Osteoblast (primary cell): ENCODE data around the gene SOX11. TPM values are rescaled to one million over a fixed set of nuclear protein-coding genes. Genes with fewer than 3 reads are reported as not detected.
"Not testable (repeated sequence)": the region's sequence is repeated elsewhere in the genome, so short reads cannot be mapped to it uniquely, and the experiment has no call there.

Experiments
- DNase-seq: peaks from one replicate; pipeline ENCODE4 v3.0.0; 2011; ENCODE audit warnings: low spot score, mixed read lengths; ENCODE audit not compliant: insufficient read length; ENCODE audit errors: missing footprints
- H2AFZ ChIP-seq: 2 replicates; pipeline ENCODE4 v1.6.0; 2011; ENCODE audit warnings: mild to moderate bottlenecking, low read length
- H3K27ac ChIP-seq: 2 replicates; pipeline ENCODE4 v1.5.1; 2011; ENCODE audit warnings: mild to moderate bottlenecking, low read depth, low read length, moderate library complexity
- H3K27me3 ChIP-seq: 2 replicates; pipeline ENCODE4 v1.6.0; 2012; ENCODE audit warnings: mild to moderate bottlenecking, control low read depth, inconsistent platforms, low read length, moderate library complexity; ENCODE audit not compliant: insufficient read depth
- H3K36me3 ChIP-seq: 2 replicates; pipeline ENCODE4 v1.5.1; 2011; ENCODE audit warnings: mild to moderate bottlenecking, low read length, control low read depth, moderate library complexity; ENCODE audit not compliant: insufficient read depth
- H3K4me1 ChIP-seq: 2 replicates; pipeline ENCODE4 v1.5.1; 2011; ENCODE audit warnings: mild to moderate bottlenecking, low read length, control low read depth, moderate library complexity; ENCODE audit not compliant: insufficient read depth
- H3K4me2 ChIP-seq: 2 replicates; pipeline ENCODE4 v1.6.0; 2011; ENCODE audit warnings: mild to moderate bottlenecking, low read length; ENCODE audit not compliant: insufficient read depth
- H3K4me3 ChIP-seq: fragments of 200-600 bp; sonication (generic); 3 replicates; pipeline ENCODE4 v1.5.1; 2012; ENCODE audit warnings: mild to moderate bottlenecking, low read length, inconsistent platforms; ENCODE audit not compliant: insufficient read depth
- H3K79me2 ChIP-seq: 2 replicates; pipeline ENCODE4 v1.6.0; 2012; ENCODE audit warnings: mild to moderate bottlenecking, low read length, control low read depth, inconsistent platforms; ENCODE audit not compliant: insufficient read depth
- H3K9me3 ChIP-seq: 2 replicates; pipeline ENCODE4 v1.5.1; 2011; ENCODE audit warnings: low read depth, low read length, control low read depth
- H4K20me1 ChIP-seq: 2 replicates; pipeline ENCODE4 v1.6.0; 2012; ENCODE audit warnings: mild to moderate bottlenecking, low read length, control low read depth; ENCODE audit not compliant: insufficient read depth
- total RNA-seq: library from RNA; depleted of rRNA; stranded (reverse); fragments of >200 nt; gene quantifications from 2 replicates; pipeline ENCODE4 v1.2.3, GENCODE V29; 2012
- TF ChIP-seq, protein P1 (sequence below): IDR thresholded peaks from 2 replicates; pipeline ENCODE4 v1.5.1; 2011; ENCODE audit warnings: mild to moderate bottlenecking, low read depth, low read length, moderate library complexity; ENCODE audit errors: extremely low read depth

Gene SOX11
- total RNA-seq, 1 donor, result 0.72 TPM

DNA sequence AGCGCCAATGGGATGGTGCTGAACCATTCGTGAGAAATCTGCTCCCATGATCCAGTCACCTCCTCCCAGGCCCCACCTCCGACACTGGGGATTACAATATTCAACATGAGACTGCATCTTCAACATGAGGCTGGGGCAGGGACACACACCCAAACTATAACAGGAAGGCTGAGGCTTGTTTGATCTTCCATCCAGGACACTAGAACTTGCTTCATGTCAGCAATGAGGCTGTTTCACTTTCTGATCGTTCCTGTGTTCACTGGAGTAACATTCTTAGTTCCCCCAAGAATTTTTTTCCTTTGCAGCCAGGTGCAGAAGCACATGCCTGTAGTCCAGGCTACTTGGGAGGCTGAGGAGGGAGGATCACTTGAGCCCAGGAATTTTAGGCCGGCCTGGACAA is 30.8 kb upstream of the SOX11 start:
- TF ChIP-seq, protein P1, sequence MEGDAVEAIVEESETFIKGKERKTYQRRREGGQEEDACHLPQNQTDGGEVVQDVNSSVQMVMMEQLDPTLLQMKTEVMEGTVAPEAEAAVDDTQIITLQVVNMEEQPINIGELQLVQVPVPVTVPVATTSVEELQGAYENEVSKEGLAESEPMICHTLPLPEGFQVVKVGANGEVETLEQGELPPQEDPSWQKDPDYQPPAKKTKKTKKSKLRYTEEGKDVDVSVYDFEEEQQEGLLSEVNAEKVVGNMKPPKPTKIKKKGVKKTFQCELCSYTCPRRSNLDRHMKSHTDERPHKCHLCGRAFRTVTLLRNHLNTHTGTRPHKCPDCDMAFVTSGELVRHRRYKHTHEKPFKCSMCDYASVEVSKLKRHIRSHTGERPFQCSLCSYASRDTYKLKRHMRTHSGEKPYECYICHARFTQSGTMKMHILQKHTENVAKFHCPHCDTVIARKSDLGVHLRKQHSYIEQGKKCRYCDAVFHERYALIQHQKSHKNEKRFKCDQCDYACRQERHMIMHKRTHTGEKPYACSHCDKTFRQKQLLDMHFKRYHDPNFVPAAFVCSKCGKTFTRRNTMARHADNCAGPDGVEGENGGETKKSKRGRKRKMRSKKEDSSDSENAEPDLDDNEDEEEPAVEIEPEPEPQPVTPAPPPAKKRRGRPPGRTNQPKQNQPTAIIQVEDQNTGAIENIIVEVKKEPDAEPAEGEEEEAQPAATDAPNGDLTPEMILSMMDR, result no peak
- no peaks in the 10 kb centered on the region for H3K36me3 ChIP-seq
- H4K20me1 ChIP-seq, result no peaks in the 10 kb centered on the region
- no peak overlapping the region for H2AFZ ChIP-seq
- no peak overlapping the region for H3K4me3 ChIP-seq
- H3K79me2 ChIP-seq, result no peaks in the 10 kb centered on the region
- no peak for DNase-seq
- no peaks in the 10 kb centered on the region for H3K4me1 ChIP-seq
- H3K4me2 ChIP-seq, result no peak overlapping the region
- H3K9me3 ChIP-seq, result no peaks in the 10 kb centered on the region
- H3K27me3 ChIP-seq, result no peaks in the 10 kb centered on the region
- H3K27ac ChIP-seq, result no peak overlapping the region

DNA sequence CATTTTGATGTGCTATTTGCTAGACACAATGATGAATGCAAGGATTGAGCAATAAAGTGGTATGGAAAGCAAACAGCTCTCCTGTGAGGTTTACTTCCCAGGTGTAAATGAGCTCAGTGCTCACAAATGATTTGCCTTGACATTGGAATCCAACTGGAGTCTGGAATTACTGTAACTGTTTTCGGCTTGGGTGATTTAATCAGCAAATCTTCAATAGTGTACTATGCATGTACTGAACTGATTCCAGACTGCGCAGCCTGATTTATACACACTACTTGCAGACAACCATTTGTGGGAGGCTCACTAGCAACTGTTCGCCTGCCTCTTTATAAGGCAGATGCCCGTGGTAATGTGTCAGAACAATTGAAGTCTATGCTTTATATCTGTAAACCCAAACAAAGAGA is 27.9 kb upstream of the SOX11 start:
- Histone ChIP-seq H4K20me1 (no peaks in the 10 kb centered on the region), H3K9me3 (no peaks in the 10 kb centered on the region)

DNA sequence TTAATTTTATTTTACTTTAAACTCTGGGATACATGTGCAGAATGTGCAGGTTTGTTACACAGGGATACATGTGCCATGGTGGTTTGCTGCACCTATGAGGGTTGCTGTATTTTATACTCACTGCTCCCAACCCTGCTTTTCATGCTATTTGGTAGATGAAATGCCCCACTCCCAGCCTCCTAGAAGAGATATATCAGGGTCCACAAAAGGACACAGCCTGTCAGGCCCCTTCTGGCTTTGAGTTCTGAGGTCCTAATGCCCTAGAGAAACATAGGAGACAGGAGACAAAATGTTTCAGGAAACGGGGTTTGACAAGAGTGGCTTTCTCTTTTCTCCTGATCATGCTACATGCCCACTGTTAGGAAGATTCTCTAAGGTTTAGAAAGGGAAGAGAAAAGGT is 27.1 kb upstream of the SOX11 start:
- H3K27ac ChIP-seq, result no peak overlapping the region
- H3K4me2 ChIP-seq, result no peak overlapping the region
- H3K4me1 ChIP-seq, result no peaks in the 10 kb centered on the region
- no peak overlapping the region for H2AFZ ChIP-seq
- H3K79me2 ChIP-seq, result no peaks in the 10 kb centered on the region
- no peaks in the 10 kb centered on the region for H3K9me3 ChIP-seq
- H3K27me3 ChIP-seq, result no peaks in the 10 kb centered on the region
- H3K4me3 ChIP-seq, result no peak overlapping the region
- TF ChIP-seq, protein P1, result no peak
- DNase-seq, result no peak
- no peaks in the 10 kb centered on the region for H4K20me1 ChIP-seq
- no peaks in the 10 kb centered on the region for H3K36me3 ChIP-seq

More for the DNA sequence above, 27.9 kb upstream of the SOX11 start:
- H3K27me3 ChIP-seq, result no peaks in the 10 kb centered on the region
- no peaks in the 10 kb centered on the region for H3K36me3 ChIP-seq
- no peak overlapping the region for H2AFZ ChIP-seq
- TF ChIP-seq, protein P1, result no peak
- no peak for DNase-seq
- no peaks in the 10 kb centered on the region for H3K4me1 ChIP-seq
- H3K4me2 ChIP-seq, result no peak overlapping the region
- H3K27ac ChIP-seq, result no peak overlapping the region
- H3K4me3 ChIP-seq, result no peak overlapping the region
- no peaks in the 10 kb centered on the region for H3K79me2 ChIP-seq

DNA sequence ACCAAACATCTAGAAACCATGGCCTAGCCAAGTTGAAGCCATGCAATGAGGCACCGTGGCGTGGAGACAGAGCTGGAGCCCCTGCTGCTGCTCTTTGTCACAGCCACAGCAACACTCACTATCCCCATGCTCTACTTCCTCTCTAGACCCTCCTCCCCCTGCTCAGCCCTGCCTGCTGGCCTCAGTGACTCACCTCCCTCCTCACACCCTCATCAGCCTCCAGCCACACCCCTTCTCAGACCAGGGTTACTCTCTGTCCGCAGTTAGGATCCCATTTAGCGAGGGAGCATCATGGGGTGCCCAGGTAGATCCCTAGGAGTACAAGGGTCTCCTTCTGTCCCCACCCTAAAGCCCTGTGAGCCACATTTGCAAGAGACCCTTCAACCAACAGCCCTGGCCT is 25.4 kb upstream of the SOX11 start:
- TF ChIP-seq, protein P1, result no peak
- Histone ChIP-seq H3K4me2 (no peak overlapping the region), H3K27me3 (no peaks in the 10 kb centered on the region), H3K27ac (no peak overlapping the region), H4K20me1 (no peaks in the 10 kb centered on the region), H3K4me3 (no peak overlapping the region), H2AFZ (no peak overlapping the region), H3K9me3 (no peaks in the 10 kb centered on the region), H3K4me1 (no peaks in the 10 kb centered on the region), H3K79me2 (no peaks in the 10 kb centered on the region), H3K36me3 (no peaks in the 10 kb centered on the region)
- no peak for DNase-seq

DNA sequence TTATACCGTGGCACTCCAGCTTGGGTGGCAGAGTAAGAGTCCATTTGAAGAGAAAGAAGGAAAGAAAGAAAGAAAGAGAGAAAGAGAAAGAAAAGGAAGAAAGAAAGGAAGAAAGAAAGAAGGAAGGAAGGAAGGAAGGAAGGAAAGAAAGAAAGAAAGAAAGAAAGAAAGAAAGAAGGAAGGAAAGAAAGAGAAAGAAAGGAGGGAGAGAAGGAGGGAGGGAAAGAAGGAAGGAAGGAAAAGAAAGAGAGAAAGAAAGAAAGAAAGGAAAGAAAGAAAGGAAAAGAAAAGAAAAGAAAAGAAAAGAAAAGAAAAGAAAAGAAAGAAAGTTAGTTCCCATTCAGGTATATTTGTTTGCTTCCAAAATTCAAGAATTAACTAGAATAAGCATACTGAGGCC is 24.5 kb upstream of the SOX11 start:
- H3K79me2 ChIP-seq, H3K4me3 ChIP-seq, H4K20me1 ChIP-seq, H3K4me1 ChIP-seq, H3K9me3 ChIP-seq, H3K27me3 ChIP-seq, H2AFZ ChIP-seq, DNase-seq, H3K4me2 ChIP-seq, H3K36me3 ChIP-seq, H3K27ac ChIP-seq: not testable (repeated sequence)
